SK-N-SH (cell line): Measurements from ENCODE around the gene MEGF10. TPM values are rescaled to one million over a fixed set of nuclear protein-coding genes. Genes with fewer than 3 reads are reported as not detected.

Source experiments
- CTCF ChIA-PET: fragments of 300-600, 350-600 bp; formaldehyde crosslinking; extraction: SDS; loops from one replicate; lab custom pipeline; 2021; lab: Yijun Ruan, JAX
- POLR2A ChIA-PET: fragments of 350-600 bp; sonication (Branson Sonifier 250); formaldehyde crosslinking; extraction: SDS; loops from one replicate; lab custom pipeline; 2020; ENCODE audit warnings: antibody characterized with exemption, inconsistent platforms; lab: Yijun Ruan, JAX
- DNase-seq: peaks from one replicate; pipeline ENCODE4 v3.0.0; 2012
- H2AFZ ChIP-seq: fragments of 200-600 bp; sonication (generic); 2 replicates; pipeline ENCODE4 v1.8.1; 2016; ENCODE audit warnings: antibody characterized with exemption, mild to moderate bottlenecking, low read depth
- H3F3A ChIP-seq: fragments of 200-600 bp; sonication (generic); replicated peaks from 2 replicates; pipeline ENCODE3; 2016; ENCODE audit warnings: antibody characterized with exemption, mild to moderate bottlenecking; ENCODE audit not compliant: insufficient read depth
- H3K27ac ChIP-seq, 2 experiments: fragments of 200-500 bp in 1 of 2; fragments of 200-600 bp in 1 of 2; sonication (Bioruptor generic) in 1 of 2; sonication (generic), shearing (Covaris generic) in 1 of 2; 2 replicates each; pipeline versions ENCODE4 v1.5.1 to v1.6.1; 2014 to 2016; ENCODE audit warnings: low read depth in 2 of 2, inconsistent platforms in 1 of 2, low read length in 1 of 2, mild to moderate bottlenecking in 1 of 2, mixed read lengths in 1 of 2
- H3K27me3 ChIP-seq: fragments of 200-600 bp; sonication (generic), shearing (Covaris generic); 2 replicates; pipeline ENCODE4 v1.6.1; 2016; ENCODE audit warnings: mixed run types; ENCODE audit not compliant: insufficient read depth
- H3K36me3 ChIP-seq, 2 experiments: fragments of 200-500 bp in 1 of 2; fragments of 200-600 bp in 1 of 2; sonication (Bioruptor generic) in 1 of 2; sonication (generic) in 1 of 2; replicated peaks in 1 of 2; 2 replicates each; pipeline versions ENCODE3 to v1.5.1; 2014 to 2016; ENCODE audit warnings: low read length in 1 of 2, mild to moderate bottlenecking in 1 of 2; ENCODE audit not compliant: insufficient read depth in 2 of 2, control insufficient read depth in 1 of 2
- H3K4me1 ChIP-seq, 2 experiments: fragments of 200-500 bp in 1 of 2; fragments of 200-600 bp in 1 of 2; sonication (Bioruptor generic) in 1 of 2; sonication (generic), shearing (Covaris generic) in 1 of 2; 2 replicates each; pipeline versions ENCODE4 v1.5.1 to v1.6.1; 2014 to 2016; ENCODE audit warnings: low read depth in 1 of 2, low read length in 1 of 2, mixed run types in 1 of 2; ENCODE audit not compliant: insufficient read depth in 2 of 2, control insufficient read depth in 1 of 2
- H3K4me2 ChIP-seq: fragments of 200-600 bp; sonication (generic), shearing (Covaris generic); 2 replicates; pipeline ENCODE4 v1.6.1; 2017; ENCODE audit warnings: mixed run types
- H3K4me3 ChIP-seq, 2 experiments: fragments of 200-500 bp in 1 of 2; fragments of 200-600 bp in 1 of 2; sonication (Bioruptor generic) in 1 of 2; sonication (generic), shearing (Covaris generic) in 1 of 2; 2 replicates each; pipeline versions ENCODE4 v1.5.1 to v1.8.1; 2014 to 2016; ENCODE audit warnings: low read depth in 2 of 2, inconsistent platforms in 1 of 2, low read length in 1 of 2, mild to moderate bottlenecking in 1 of 2, mixed read lengths in 1 of 2, moderate library complexity in 1 of 2
- H3K79me2 ChIP-seq: fragments of 200-600 bp; sonication (generic); 2 replicates; pipeline ENCODE4 v1.8.1; 2017; ENCODE audit warnings: mild to moderate bottlenecking; ENCODE audit not compliant: insufficient read depth
- H3K9ac ChIP-seq: fragments of 200-600 bp; sonication (generic); 2 replicates; pipeline ENCODE4 v1.6.1; 2017; ENCODE audit warnings: mixed run types
- H3K9me2 ChIP-seq: fragments of 200-600 bp; sonication (generic); 2 replicates; pipeline ENCODE4 v1.6.1; 2017; ENCODE audit warnings: mixed run types
- H3K9me3 ChIP-seq: fragments of 200-600 bp; sonication (generic); 2 replicates; pipeline ENCODE4 v1.6.1; 2017; ENCODE audit warnings: mixed run types, mild to moderate bottlenecking, moderate library complexity
- H4K20me1 ChIP-seq: fragments of 200-600 bp; sonication (generic); 2 replicates; pipeline ENCODE4 v1.6.1; 2017; ENCODE audit warnings: mild to moderate bottlenecking, mixed run types; ENCODE audit not compliant: insufficient read depth
- EP300 ChIP-seq, 2 experiments: IDR thresholded peaks; 2 replicates each; pipeline versions ENCODE4 v1.4.0 to v1.6.1; 2012; ENCODE audit warnings: borderline replicate concordance in 1 of 2, low read depth in 1 of 2, low read length in 1 of 2
- FOSL2 ChIP-seq: IDR thresholded peaks from 2 replicates; pipeline ENCODE4 v1.4.0; 2012; ENCODE audit warnings: low read depth, mild to moderate bottlenecking, moderate library complexity, borderline replicate concordance
- GATA2 ChIP-seq: sonication (generic); formaldehyde crosslinking; IDR thresholded peaks from 2 replicates; pipeline ENCODE4 v1.5.0; 2020; ENCODE audit warnings: mild to moderate bottlenecking, missing genetic modification reagents
- IRF3 ChIP-seq: fragments of 150-350 bp; IDR thresholded peaks from 2 replicates; pipeline ENCODE4 v1.6.1; 2016; ENCODE audit warnings: mild to moderate bottlenecking, low read depth, low read length
- JUND ChIP-seq: IDR thresholded peaks from 2 replicates; pipeline ENCODE4 v1.4.0; 2012
- MAX ChIP-seq: IDR thresholded peaks from 2 replicates; pipeline ENCODE4 v1.4.0; 2012; ENCODE audit warnings: low read depth
- MEF2A ChIP-seq: IDR thresholded peaks from 2 replicates; pipeline ENCODE4 v1.4.0; 2012; ENCODE audit warnings: low read depth, borderline replicate concordance
- MXI1 ChIP-seq: IDR thresholded peaks from 2 replicates; pipeline ENCODE4 v1.6.1; 2012; ENCODE audit warnings: mild to moderate bottlenecking, low read depth, low read length, improper control_type of control experiment
- NFIC ChIP-seq: IDR thresholded peaks from 2 replicates; pipeline ENCODE4 v1.4.0; 2012; ENCODE audit warnings: borderline replicate concordance
- NRF1 ChIP-seq: IDR thresholded peaks from 2 replicates; pipeline ENCODE4 v1.6.1; 2012; ENCODE audit warnings: low read depth, mild to moderate bottlenecking, low read length
- PBX3 ChIP-seq: IDR thresholded peaks from 2 replicates; pipeline ENCODE4; 2012
- POLR2AphosphoS5 ChIP-seq: IDR thresholded peaks from 2 replicates; pipeline ENCODE4 v1.6.1; 2012; ENCODE audit warnings: low read depth, low read length
- RAD21 ChIP-seq: IDR thresholded peaks from 2 replicates; pipeline ENCODE4 v1.6.1; 2012; ENCODE audit warnings: mild to moderate bottlenecking, low read length
- RCOR1 ChIP-seq: fragments of 150-350 bp; IDR thresholded peaks from 2 replicates; pipeline ENCODE4 v1.6.1; 2017; ENCODE audit warnings: antibody characterized with exemption, low read length
- SMC3 ChIP-seq: IDR thresholded peaks from 2 replicates; pipeline ENCODE4 v1.6.1; 2012; ENCODE audit warnings: low read depth, low read length, improper control_type of control experiment
- TEAD4 ChIP-seq: IDR thresholded peaks from 2 replicates; pipeline ENCODE4 v1.4.0; 2012; ENCODE audit warnings: mild to moderate bottlenecking, borderline replicate concordance; ENCODE audit not compliant: insufficient read depth
- USF1 ChIP-seq: IDR thresholded peaks from 2 replicates; pipeline ENCODE4 v1.4.0; 2012; ENCODE audit warnings: low read depth, borderline replicate concordance
- YY1 ChIP-seq: IDR thresholded peaks from 2 replicates; pipeline ENCODE4 v1.4.0; 2012; ENCODE audit warnings: low read depth, mild to moderate bottlenecking
- ZBTB33 ChIP-seq: IDR thresholded peaks from 2 replicates; pipeline ENCODE4 v1.4.0; 2012; ENCODE audit warnings: low read depth, borderline replicate concordance
- WGBS: methylation state at CpG from one replicate; pipeline ENCODE4 v1.1.6; 2017; ENCODE audit warnings: low lambda C conversion rate; 5-methylcytosine and 5-hydroxymethylcytosine counted together
- polyA plus RNA-seq, 3 experiments: library from polyadenylated mRNA; depleted of rRNA; stranded (reverse); fragments of >200 nt; gene quantifications; 2 replicates each; pipeline ENCODE4 v1.2.3, GENCODE V29; 2012

Gene MEGF10
- polyA plus RNA-seq, 1 of the 3 experiments (the other 2 are of a cell fraction), result 1.1 TPM

GRCh38 chr5:127322403-127322802 is 31.8 kb downstream of the MEGF10 start:
- CTCF ChIA-PET, result no interaction called here
- POLR2A ChIA-PET, result no interaction called here

More at GRCh38 chr5:127322403-127322802, 31.8 kb downstream of the MEGF10 start:
- 73% methylated on average over 1 of the region's 1 CpG for WGBS
- no peaks in the 10 kb centered on the region for H3K36me3 ChIP-seq
- no peak overlapping the region for H2AFZ ChIP-seq
- no peaks in the 10 kb centered on the region for H3F3A ChIP-seq
- no peak overlapping the region for H3K4me2 ChIP-seq
- no peaks in the 10 kb centered on the region for H3K9me3 ChIP-seq
- no peak for DNase-seq
- TF ChIP-seq GATA2 (CRISPR knock-in tag) (no peak), SMC3 (no peak), YY1 (no peak), ZBTB33 (no peak), NFIC (no peak), USF1 (no peak), JUND (no peak), RCOR1 (no peak), NRF1 (no peak), POLR2AphosphoS5 (no peak), RAD21 (no peak), PBX3 (no peak), MEF2A (no peak), MXI1 (no peak), IRF3 (no peak), EP300 (IDR thresholded peaks at IDR 0.05; ENCODE audit: borderline replicate concordance in 1 of 2, low read depth in 1 of 2, low read length in 1 of 2) (no peak), TEAD4 (no peak), FOSL2 (no peak), MAX (no peak)
- peaks cover 0 to 10% of the 10 kb centered on the region in 2 experiments; a peak in 1 of 4 replicates for H3K4me1 ChIP-seq
- H4K20me1 ChIP-seq, result no peaks in the 10 kb centered on the region
- H3K79me2 ChIP-seq, result no peaks in the 10 kb centered on the region
- no peaks in the 10 kb centered on the region for H3K27me3 ChIP-seq
- no peaks in the 10 kb centered on the region for H3K9me2 ChIP-seq
- no peak overlapping the region for H3K27ac ChIP-seq
- H3K9ac ChIP-seq, result no peak overlapping the region
- H3K4me3 ChIP-seq, result no peak overlapping the region
